Endothelial cell of umbilical vein (primary cell): ENCODE results near the gene KRTAP2-1. TPM values are rescaled to one million over a fixed set of nuclear protein-coding genes. Genes with fewer than 3 reads are reported as not detected.

Source experiments
- BruUV-seq: library from RNA; stranded (reverse); fragments of 400-500 nt; replicated peaks from 2 replicates; lab custom pipeline; 2021; lab: Mats Ljungman, UMichigan
- CTCF ChIA-PET: fragments of 300-600, 350-600 bp; sonication (Branson Sonifier 250); formaldehyde crosslinking; loops from one replicate; lab custom pipeline; 2021; ENCODE audit warnings: antibody characterized with exemption, inconsistent platforms; lab: Charles Lee
- POLR2A ChIA-PET: fragments of 300-600, 350-600 bp; sonication (Branson Sonifier 250); formaldehyde crosslinking; loops from one replicate; lab custom pipeline; 2021; ENCODE audit warnings: antibody characterized with exemption, inconsistent platforms; lab: Charles Lee
- DNase-seq: peaks from one replicate; pipeline ENCODE4 v3.0.0-alpha.2; 2011; ENCODE audit warnings: low read depth, low spot score
- FAIRE-seq: peaks from 2 replicates; lab custom pipeline; 2011; peaks lifted over from hg19 to GRCh38; lab: Jason Lieb, UNC
- H2AFZ ChIP-seq: 2 replicates; pipeline ENCODE4 v1.6.0; 2012; ENCODE audit warnings: low read depth, low read length, control low read depth, inconsistent platforms
- H3K27ac ChIP-seq: 2 replicates; pipeline ENCODE4 v1.5.1; 2011; ENCODE audit warnings: low read depth, mild to moderate bottlenecking, control low read depth, low read length, moderate library complexity; ENCODE audit not compliant: insufficient read depth
- H3K27me3 ChIP-seq, 2 experiments: 2 replicates each; pipeline versions ENCODE4 v1.6.0 to v1.6.1; 2011; ENCODE audit warnings: low read length in 2 of 2, mixed read lengths in 1 of 2; ENCODE audit not compliant: control insufficient read depth in 2 of 2, insufficient read depth in 2 of 2
- H3K36me3 ChIP-seq, 2 experiments: 2 replicates in 1 of 2; 3 replicates in 1 of 2; pipeline ENCODE4 v1.5.1; 2011; ENCODE audit warnings: low read length in 2 of 2, mild to moderate bottlenecking in 1 of 2, moderate library complexity in 1 of 2; ENCODE audit not compliant: control insufficient read depth in 2 of 2, insufficient read depth in 2 of 2; ENCODE audit errors: extremely low read depth in 1 of 2
- H3K4me1 ChIP-seq: 3 replicates; pipeline ENCODE4 v1.5.1; 2011; ENCODE audit warnings: mild to moderate bottlenecking, low read length; ENCODE audit not compliant: control insufficient read depth, insufficient read depth; ENCODE audit errors: extremely low read depth
- H3K4me2 ChIP-seq: 2 replicates; pipeline ENCODE4 v1.6.1; 2011; ENCODE audit warnings: low read length, control low read depth, mixed read lengths; ENCODE audit not compliant: insufficient read depth
- H3K4me3 ChIP-seq, 3 experiments: fragments of 200-600 bp in 1 of 3; sonication (generic), shearing (Covaris generic) in 1 of 3; replicated peaks in 1 of 3; 2 replicates each; pipeline ENCODE4 v1.5.1; 2011 to 2016; ENCODE audit warnings: control low read depth in 3 of 3, low read length in 3 of 3, mild to moderate bottlenecking in 2 of 3, inconsistent platforms in 1 of 3, low read depth in 1 of 3, moderate library complexity in 1 of 3; ENCODE audit not compliant: insufficient read depth in 1 of 3
- H3K79me2 ChIP-seq: 2 replicates; pipeline ENCODE4 v1.6.0; 2012; ENCODE audit warnings: low read length, inconsistent platforms; ENCODE audit not compliant: control insufficient read depth, insufficient read depth
- H3K9ac ChIP-seq: replicated peaks from 2 replicates; pipeline ENCODE3; 2011; ENCODE audit warnings: low read length, control low read depth; ENCODE audit not compliant: insufficient read depth; ENCODE audit errors: extremely low read depth
- H3K9me1 ChIP-seq: replicated peaks from 3 replicates; pipeline ENCODE4 v1.6.0; 2011; ENCODE audit warnings: mild to moderate bottlenecking, low read length; ENCODE audit not compliant: control insufficient read depth, insufficient read depth; ENCODE audit errors: extremely low read depth
- H3K9me3 ChIP-seq: replicated peaks from 2 replicates; pipeline ENCODE4 v1.5.1; 2012; ENCODE audit warnings: low read length, inconsistent platforms; ENCODE audit not compliant: control insufficient read depth, insufficient read depth
- H4K20me1 ChIP-seq: replicated peaks from 2 replicates; pipeline ENCODE3; 2011; ENCODE audit warnings: mild to moderate bottlenecking, low read length; ENCODE audit not compliant: control insufficient read depth, insufficient read depth; ENCODE audit errors: extremely low read depth
- CTCF ChIP-seq, 2 donors: IDR thresholded peaks; 1 replicate in 1 of 2; 2 replicates in 1 of 2; pipeline ENCODE4 v1.5.1; 2011; ENCODE audit warnings: low read length in 2 of 2, mild to moderate bottlenecking in 2 of 2, moderate library complexity in 2 of 2, control low read depth in 1 of 2, inconsistent platforms in 1 of 2, low read depth in 1 of 2; ENCODE audit not compliant: insufficient read depth in 1 of 2; ENCODE audit errors: extremely low read depth in 1 of 2
- EZH2 ChIP-seq: IDR thresholded peaks from 2 replicates; pipeline ENCODE4 v1.6.1; 2012; ENCODE audit warnings: borderline replicate concordance, low read depth, mild to moderate bottlenecking, moderate library complexity, low read length, inconsistent platforms; ENCODE audit not compliant: severe bottlenecking
- FOS ChIP-seq: IDR thresholded peaks from 2 replicates; pipeline ENCODE4 v1.6.1; 2011; ENCODE audit warnings: mild to moderate bottlenecking, low read length, moderate library complexity, borderline replicate concordance; ENCODE audit not compliant: insufficient read depth
- GATA2 ChIP-seq: IDR thresholded peaks from 2 replicates; pipeline ENCODE4 v1.7.0; 2011; ENCODE audit warnings: low read depth, mild to moderate bottlenecking, moderate library complexity, mixed read lengths, low read length; ENCODE audit not compliant: insufficient read length, insufficient read depth
- JUN ChIP-seq: IDR thresholded peaks from 2 replicates; pipeline ENCODE4 v1.6.1; 2011; ENCODE audit warnings: borderline replicate concordance, low read depth; ENCODE audit not compliant: insufficient read length, insufficient read depth
- MAX ChIP-seq: IDR thresholded peaks from 2 replicates; pipeline ENCODE4 v1.6.1; 2011; ENCODE audit not compliant: insufficient read depth, insufficient read length
- MYC ChIP-seq: IDR thresholded peaks from one replicate; pipeline ENCODE4 v1.6.1; 2011; ENCODE audit warnings: mild to moderate bottlenecking, low read depth, low read length
- POLR2A ChIP-seq: IDR thresholded peaks from 2 replicates; pipeline ENCODE4 v1.6.1; 2012; ENCODE audit warnings: low read depth, mild to moderate bottlenecking, control low read depth, low read length
- POLR2AphosphoS5 ChIP-seq: IDR thresholded peaks from 2 replicates; pipeline ENCODE4 v1.6.1; 2012; ENCODE audit warnings: low read depth, mild to moderate bottlenecking, control low read depth, low read length, moderate library complexity; ENCODE audit not compliant: insufficient read depth
- dilution Hi-C: fragments of 300-500 bp; cut with MboI; formaldehyde crosslinking; loops from one replicate; pipeline ENCODE4 v1.15.0; 2019; ENCODE audit warnings: low sequenced_read_pairs; ENCODE audit not compliant: extremely low pct_ligation_motif_present
- intact Hi-C: fragments of 100-400 bp; cut with micrococcal nuclease; formaldehyde crosslinking; loops from one replicate; pipeline ENCODE4 v1.10.0; 2022
- polyA plus RNA-seq, 4 experiments: library from polyadenylated mRNA; depleted of rRNA in 3 of 4; stranded (reverse) in 3 of 4; unstranded in 1 of 4; fragments of >200 nt; gene quantifications; 2 replicates each; pipeline versions ENCODE4 v1.2.1 to v1.2.3, GENCODE V29; 2011 to 2012; ENCODE audit warnings: missing spikeins in 1 of 4
- total RNA-seq: library from RNA; stranded (reverse); gene quantifications from 2 replicates; pipeline ENCODE4 v1.2.3, GENCODE V29; 2021

KRTAP2-1 gene
- total and polyA plus RNA-seq, 2 donors (not counting 3 experiments of a cell fraction or from before 2014, with no cell fraction given): not detected

- no peak within 1 kb of the TSS for H3K4me2 ChIP-seq
- CTCF ChIA-PET: interaction anchor here (1.1 kb wide), 1 partner anchor 40 kb away, joined by 3 read pairs; no protein-coding TSS in a partner anchor
Measured at GRCh38 chr17:41029633-41030245, 17.4 kb downstream of the KRTAP2-1 start, which contains the start of gene KRTAP1-4. TSS of gene KRTAP1-4 (minus strand) at chr17:41030195. CDS start at chr17:41030078, 117 bp downstream.

More at GRCh38 chr17:41029633-41030245, 17.4 kb downstream of the KRTAP2-1 start, which contains the start of gene KRTAP1-4:
- DNase-seq (no peak), FAIRE-seq (no peak)
- Histone ChIP-seq H3K9ac (no peak within 1 kb of the TSS), H3K27me3 (peaks cover 2% of the 10 kb centered on the region in 2 experiments), H3K4me1 (no peaks in the 10 kb centered on the region), H4K20me1 (no peaks in the 10 kb centered on the region), H3K27ac (no peak within 1 kb of the TSS), H3K9me1 (no peaks in the 10 kb centered on the region), H2AFZ (no peak within 1 kb of the TSS), H3K36me3 (no peaks in the 10 kb centered on the region), H3K79me2 (no peaks in the 10 kb centered on the region), H3K4me3 (no peak within 1 kb of the TSS), H3K9me3 (no peaks in the 10 kb centered on the region)
- no TSS peak for BruUV-seq
- dilution Hi-C loops: no loop called here
- intact Hi-C loops: loop anchor here (10.0 kb wide), 1 partner anchor 755 kb away; no protein-coding TSS in a partner anchor
- POLR2A ChIA-PET: no interaction called here
- no peak for TF ChIP-seq MYC
- no peak for TF ChIP-seq EZH2
- no peak for TF ChIP-seq POLR2AphosphoS5
- no peak for TF ChIP-seq CTCF (IDR thresholded peaks at IDR 0.05; ENCODE audit: extremely low read depth in 1 of 2, insufficient read depth in 1 of 2, low read depth in 1 of 2, low read length in 2 of 2)
- no peak for TF ChIP-seq GATA2
- TF ChIP-seq JUN: no peak
- no peak for TF ChIP-seq POLR2A
- TF ChIP-seq FOS: no peak
- no peak for TF ChIP-seq MAX
